Measurements from ENCODE around the gene SYTL1. TPM values are rescaled to one million over a fixed set of nuclear protein-coding genes. Genes with fewer than 3 reads are reported as not detected.
A peak's percentile ranks its signal among the peaks of the same experiment; 100 is the strongest.

SYTL1 gene
- total and polyA plus RNA-seq, 11 donors = 0.23 to 6.0 (median 0.55) TPM; not detected in 1

- Histone ChIP-seq H3K27ac (peak overlapping the region in 11 of 12 donors; percentile 36 to 99 (median 61)), H3K4me3 (peak overlapping the region in 1 of 12 donors; percentile 2), H3K4me1 (peaks cover 7 to 49% (median 36%) of the 10 kb centered on the region in 12 donors), H3K27me3 (no peaks in the 10 kb centered on the region), H3K9me3 (no peaks in the 10 kb centered on the region), H3K36me3 (peaks cover 0 to 9% (median 5%) of the 10 kb centered on the region in 9 donors)
- WGBS, 4 donors = 59 to 82% (median 70%) methylated on average over 13 of the region's 13 CpGs
- ATAC-seq = no peak
- DNase-seq = no peak
- intact Hi-C loops (cut with DNase I) = loop anchor here in 1 of 10 donors (5.0 kb wide), 1 partner anchor 47 kb away; the partner anchor contains the start of gene TMEM222
- TF ChIP-seq POLR2A (IDR thresholded peaks at IDR 0.05) = no peak
- TF ChIP-seq CTCF (IDR thresholded peaks at IDR 0.05) = peak in 4 of 12 donors; percentile 10 to 26 (median 21)
These were observed 27.2 kb downstream of the SYTL1 start for GRCh38 chr1:27368869-27369582.

GRCh38 chr1:27372022-27372807, 30.4 kb downstream of the SYTL1 start:
- Histone ChIP-seq H3K9me3 (no peaks in the 10 kb centered on the region), H3K4me3 (no peak overlapping the region), H3K4me1 (peaks cover 0 to 51% (median 27%) of the 10 kb centered on the region in 12 donors), H3K36me3 (no peaks in the 10 kb centered on the region), H3K27me3 (no peaks in the 10 kb centered on the region), H3K27ac (peak overlapping the region in 2 of 12 donors; percentile 14 to 84)
- 90 to 93% (median 92%) methylated on average over 19 of the region's 19 CpGs for WGBS, 4 donors
- TF ChIP-seq CTCF (IDR thresholded peaks at IDR 0.05) (no peak), POLR2A (IDR thresholded peaks at IDR 0.05) (no peak)
- DNase-seq (no peak), ATAC-seq (no peak)
- intact Hi-C loops (cut with DNase I) = no loop called here

- ATAC-seq (no peak), DNase-seq (no peak)
- H3K4me3 ChIP-seq = peak overlapping the region in 2 of 12 donors; percentile 5 to 6
- peak overlapping the region in 10 of 12 donors; percentile 49 to 91 (median 70) for H3K27ac ChIP-seq
- WGBS, 4 donors = 89 to 98% (median 92%) methylated on average over 9 to 11 of the region's 11 CpGs
- intact Hi-C loops (cut with DNase I) = no loop called here
- H3K4me1 ChIP-seq = peaks cover 0 to 50% (median 19%) of the 10 kb centered on the region in 12 donors
- no peaks in the 10 kb centered on the region for H3K9me3 ChIP-seq
- TF ChIP-seq POLR2A (IDR thresholded peaks at IDR 0.05) = no peak
- TF ChIP-seq CTCF (IDR thresholded peaks at IDR 0.05) = peak in 4 of 12 donors; percentile 12 to 20 (median 17)
- H3K36me3 ChIP-seq = no peaks in the 10 kb centered on the region
- H3K27me3 ChIP-seq = no peaks in the 10 kb centered on the region
These were observed 31.2 kb downstream of the SYTL1 start for GRCh38 chr1:27372808-27373690.
